Muscle of leg (tissue), 9 donors: ENCODE measurements around the gene NAGS. TPM values are rescaled to one million over a fixed set of nuclear protein-coding genes. Genes with fewer than 3 reads are reported as not detected.

ENCODE experiments used
- polyA plus RNA-seq, 8 donors: library from polyadenylated mRNA; unstranded; fragments of 120-200 nt; gene quantifications; one replicate each; pipeline versions ENCODE4 v1.2.1 to v1.2.3, GENCODE V29; 2013; ENCODE audit warnings: inconsistent platforms in 1 of 8, low replicate concordance in 1 of 8; ENCODE audit not compliant: insufficient read length in 8 of 8, insufficient read depth in 1 of 8
- total RNA-seq: library from RNA; stranded (reverse); fragments of 120-200 nt; gene quantifications from one replicate; pipeline ENCODE4 v1.2.4, GENCODE V29; 2013

The NAGS gene
- total and polyA plus RNA-seq, 9 donors = 0.38 to 2.3 (median 0.58) TPM

Other genes starting within 250 kb of the NAGS start
- not detected for gene SOST, start 245.8 kb upstream of the NAGS start, total RNA-seq
- under 1 TPM in 1 of 8 donors, not detected in 7; 0.97 TPM for gene SOST, start 245.8 kb upstream of the NAGS start, polyA plus RNA-seq
- 61.0 TPM for gene DUSP3, start 225.6 kb upstream of the NAGS start, total RNA-seq
- gene DUSP3, start 225.6 kb upstream of the NAGS start, polyA plus RNA-seq = 10 to 100 TPM; 52.2 to 72.6 (median 65.5) TPM
- under 0.01 TPM for gene CFAP97D1, start 224.2 kb upstream of the NAGS start, total RNA-seq
- under 1 TPM in 2 of 8 donors, not detected in 6; 0.04 to 0.05 TPM for gene CFAP97D1, start 224.2 kb upstream of the NAGS start, polyA plus RNA-seq
- gene MPP3, start 171.5 kb upstream of the NAGS start, total RNA-seq = 7.1 TPM
- 1 to 10 TPM; 3.6 to 6.7 (median 6.1) TPM for gene MPP3, start 171.5 kb upstream of the NAGS start, polyA plus RNA-seq
- 2.3 TPM for gene CD300LG, start 157.4 kb upstream of the NAGS start, total RNA-seq
- 1 to 10 TPM; 1.5 to 3.9 (median 2.0) TPM for gene CD300LG, start 157.4 kb upstream of the NAGS start, polyA plus RNA-seq
- gene MPP2, start 97.1 kb upstream of the NAGS start, total RNA-seq = 1.5 TPM
- gene MPP2, start 97.1 kb upstream of the NAGS start, polyA plus RNA-seq = 1 to 10 TPM; 2.6 to 5.6 (median 3.8) TPM
- gene PPY, start 62.1 kb upstream of the NAGS start, total RNA-seq = 0.18 TPM
- gene PPY, start 62.1 kb upstream of the NAGS start, polyA plus RNA-seq = under 1 TPM in 5 of 8 donors, not detected in 3; 0.27 to 0.57 (median 0.50) TPM
- gene PYY, start 50.7 kb upstream of the NAGS start, total RNA-seq = not detected
- under 1 TPM in 2 of 8 donors, not detected in 6; 0.17 to 0.80 TPM for gene PYY, start 50.7 kb upstream of the NAGS start, polyA plus RNA-seq
- 39.7 TPM for gene TMEM101, start 10.3 kb downstream of the NAGS start, total RNA-seq
- 10 to 100 TPM; 28.6 to 36.3 (median 32.2) TPM for gene TMEM101, start 10.3 kb downstream of the NAGS start, polyA plus RNA-seq
- gene LSM12, start 62.0 kb downstream of the NAGS start, total RNA-seq = 14.4 TPM
- gene LSM12, start 62.0 kb downstream of the NAGS start, polyA plus RNA-seq = 10 to 100 TPM; 23.6 to 32.6 (median 28.0) TPM
- gene G6PC3, start 66.1 kb downstream of the NAGS start, total RNA-seq = 16.1 TPM
- 10 to 100 TPM; 33.6 to 43.8 (median 37.9) TPM for gene G6PC3, start 66.1 kb downstream of the NAGS start, polyA plus RNA-seq
- 52.2 TPM for gene HDAC5, start 119.0 kb downstream of the NAGS start, total RNA-seq
- 10 to 100 TPM; 44.4 to 64.4 (median 52.0) TPM for gene HDAC5, start 119.0 kb downstream of the NAGS start, polyA plus RNA-seq
- gene HROB, start 137.3 kb downstream of the NAGS start, total RNA-seq = 1.2 TPM
- gene HROB, start 137.3 kb downstream of the NAGS start, polyA plus RNA-seq = 1 to 10 TPM; 2.1 to 3.4 (median 2.5) TPM
- 3.3 TPM for gene ASB16, start 166.1 kb downstream of the NAGS start, total RNA-seq
- 10 to 100 TPM in 6 of 8 donors, 1 to 10 TPM in 2; 7.7 to 17.9 (median 12.3) TPM for gene ASB16, start 166.1 kb downstream of the NAGS start, polyA plus RNA-seq
- gene TMUB2, start 182.3 kb downstream of the NAGS start, total RNA-seq = 33.6 TPM
- gene TMUB2, start 182.3 kb downstream of the NAGS start, polyA plus RNA-seq = 10 to 100 TPM; 38.2 to 53.2 (median 45.1) TPM
- 31.8 TPM for gene ATXN7L3, start 195.3 kb downstream of the NAGS start, total RNA-seq
- gene ATXN7L3, start 195.3 kb downstream of the NAGS start, polyA plus RNA-seq = 10 to 100 TPM; 46.1 to 58.2 (median 55.5) TPM
- 54.3 TPM for gene UBTF, start 215.1 kb downstream of the NAGS start, total RNA-seq
- gene UBTF, start 215.1 kb downstream of the NAGS start, polyA plus RNA-seq = 10 to 100 TPM; 66.4 to 88.6 (median 76.5) TPM